Femur (tissue), 1 donor: Measurements from ENCODE around the gene SGSM2.

Experiments
- DNase-seq: peaks from one replicate; pipeline ENCODE4 v3.0.0-alpha.2; 2017

SGSM2 gene

DNA sequence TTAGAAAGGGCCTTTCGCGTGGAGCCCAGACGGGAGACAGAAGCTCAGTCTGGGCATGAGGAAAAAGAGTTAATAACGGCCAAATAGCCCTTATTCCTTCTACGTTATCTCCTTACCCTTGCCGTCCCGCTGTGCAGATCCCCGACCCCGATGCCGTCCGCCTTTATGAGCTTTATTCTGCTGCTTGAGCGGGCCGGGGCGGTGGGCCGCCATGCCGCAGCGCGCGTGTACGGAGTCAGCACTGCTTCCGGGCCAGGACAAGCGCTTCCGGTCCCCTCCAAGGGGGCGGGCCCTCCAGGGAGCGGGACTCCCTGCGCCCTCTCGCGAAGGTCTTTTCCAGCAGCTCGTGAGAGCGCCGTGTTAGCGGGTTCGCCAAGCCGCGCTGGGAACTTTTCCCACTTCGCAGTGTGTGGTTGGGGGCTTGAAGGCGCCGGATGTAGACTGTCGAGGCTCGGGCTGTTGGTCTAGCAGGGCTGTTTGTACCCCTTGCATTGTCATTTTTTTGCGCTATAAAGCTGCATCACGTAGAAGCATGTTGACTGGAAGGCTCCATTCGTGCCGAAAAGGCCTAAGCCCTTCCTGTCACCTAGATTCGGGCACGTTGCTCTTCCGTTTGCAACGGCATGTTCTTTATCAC is 968 bp upstream of the SGSM2 start, which contains the start of gene TSR1:
TSS of gene TSR1 (minus strand) at position 243 of the 637 bp plus-strand sequence. CDS start at position 213, 30 bp downstream.
- DNase-seq, result peak; percentile 95

DNA sequence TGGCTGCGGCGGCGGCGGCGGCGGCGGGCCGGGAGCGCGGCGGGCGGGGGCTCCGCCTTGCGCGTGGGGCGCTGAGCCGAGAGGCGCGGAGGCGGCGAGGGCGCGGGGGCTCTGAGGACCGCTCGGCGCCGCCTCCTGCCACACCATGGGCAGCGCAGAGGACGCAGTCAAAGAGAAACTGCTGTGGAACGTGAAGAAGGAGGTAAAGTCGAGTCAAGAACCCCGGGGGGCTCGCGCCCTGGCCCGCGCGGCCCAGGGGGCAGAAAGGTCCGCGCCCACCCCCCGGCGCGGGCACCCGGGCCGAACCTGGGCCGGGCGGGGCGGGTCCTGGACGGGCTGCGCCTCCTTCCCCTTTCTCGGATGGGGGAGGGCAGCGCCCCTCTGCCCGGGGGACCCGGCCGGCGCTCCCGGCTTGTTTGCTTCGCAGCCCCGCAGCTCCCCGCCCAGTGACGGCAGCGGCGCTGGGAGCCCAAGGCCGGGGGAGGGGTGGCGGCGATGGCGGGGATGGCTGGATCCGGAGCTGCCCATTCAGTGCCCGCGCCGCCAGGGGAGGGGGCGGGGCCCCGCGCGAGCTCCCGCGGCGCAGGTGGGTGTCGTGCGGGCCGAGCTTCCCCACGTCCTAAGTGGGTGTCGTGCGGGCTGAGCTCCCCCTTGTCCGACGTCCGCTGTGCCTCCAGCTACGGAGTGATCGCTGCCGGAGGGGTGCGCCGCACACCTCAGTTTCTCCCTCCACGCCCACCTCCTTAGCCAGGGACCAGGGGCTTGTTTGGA is 428 bp downstream of the SGSM2 start:
- DNase-seq, result peak; percentile 73

DNA sequence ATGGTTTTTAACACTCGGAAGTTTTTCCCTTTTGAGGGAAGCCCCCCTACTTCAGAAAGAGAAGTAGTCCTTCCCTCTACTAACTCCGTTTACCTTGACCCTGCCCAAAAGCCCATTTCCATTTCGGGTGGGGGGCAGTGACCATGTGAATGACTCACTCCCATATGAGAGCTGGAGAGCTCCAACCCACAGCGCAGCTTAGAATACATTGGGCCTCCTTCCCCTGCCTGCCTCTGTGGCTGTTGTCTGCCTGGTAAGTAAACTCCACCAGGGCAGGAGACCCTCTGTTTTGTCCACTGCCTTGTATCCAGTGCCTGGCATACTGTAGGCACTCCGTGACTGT is 985 bp downstream of the SGSM2 start:
- DNase-seq, result no peak

DNA sequence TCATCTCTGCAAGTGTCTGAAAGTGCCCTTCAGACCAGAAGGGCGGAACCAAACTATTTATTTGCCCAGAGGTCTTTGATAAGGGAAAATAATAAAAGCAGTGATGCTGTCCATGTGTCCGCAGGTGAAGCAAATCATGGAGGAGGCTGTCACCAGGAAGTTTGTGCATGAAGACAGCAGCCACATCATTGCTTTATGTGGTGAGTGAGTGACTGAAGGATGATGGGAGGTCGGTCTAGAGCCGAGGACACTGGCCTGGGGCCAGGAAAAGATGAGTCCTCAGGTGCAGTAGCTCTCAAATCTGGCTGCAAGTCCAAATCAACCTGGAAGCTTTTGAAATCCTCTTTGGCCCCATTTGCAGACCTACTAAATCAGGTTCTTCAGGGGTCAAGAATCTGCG is 6.1 kb downstream of the SGSM2 start:
- DNase-seq, result no peak

DNA sequence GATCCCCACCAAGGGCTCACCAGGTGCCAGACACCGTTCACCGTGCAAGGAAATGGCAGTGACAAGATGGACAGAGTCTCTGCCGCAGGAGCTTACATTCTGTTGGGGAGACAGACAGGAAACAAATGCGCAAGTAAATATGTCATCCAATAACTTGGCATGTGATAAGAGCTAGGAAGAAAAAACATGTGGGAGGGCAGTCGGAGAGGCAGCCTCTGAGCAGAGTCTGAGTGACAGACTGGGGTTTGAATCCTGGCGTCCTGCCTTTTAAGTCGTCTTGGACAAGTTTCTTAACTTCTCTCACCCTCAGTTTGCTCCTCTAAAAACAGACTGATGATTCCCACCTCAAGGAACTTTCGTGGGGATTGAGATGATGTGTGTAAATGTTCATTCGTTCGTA is 7.2 kb downstream of the SGSM2 start:
- no peak for DNase-seq

DNA sequence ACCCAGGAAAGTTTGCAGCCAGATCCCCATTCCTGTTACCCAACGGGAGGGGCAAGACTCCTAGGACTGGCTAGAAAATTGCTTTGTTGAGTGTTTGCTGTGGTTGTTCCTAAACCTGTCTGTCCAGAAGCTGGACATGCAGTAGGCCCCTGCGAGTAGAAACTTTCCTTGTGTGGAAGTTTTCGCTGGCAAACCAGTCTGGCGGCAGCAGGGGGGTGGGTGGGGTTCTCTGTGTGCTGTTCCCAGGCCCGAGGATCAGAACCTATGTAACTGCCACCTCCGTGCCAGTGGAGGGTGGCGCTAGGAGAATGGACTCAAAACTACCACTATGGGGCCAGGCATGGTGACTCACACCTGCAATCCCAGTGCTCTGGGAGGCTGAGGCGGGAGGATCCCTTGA is 9.2 kb downstream of the SGSM2 start:
- no peak for DNase-seq

DNA sequence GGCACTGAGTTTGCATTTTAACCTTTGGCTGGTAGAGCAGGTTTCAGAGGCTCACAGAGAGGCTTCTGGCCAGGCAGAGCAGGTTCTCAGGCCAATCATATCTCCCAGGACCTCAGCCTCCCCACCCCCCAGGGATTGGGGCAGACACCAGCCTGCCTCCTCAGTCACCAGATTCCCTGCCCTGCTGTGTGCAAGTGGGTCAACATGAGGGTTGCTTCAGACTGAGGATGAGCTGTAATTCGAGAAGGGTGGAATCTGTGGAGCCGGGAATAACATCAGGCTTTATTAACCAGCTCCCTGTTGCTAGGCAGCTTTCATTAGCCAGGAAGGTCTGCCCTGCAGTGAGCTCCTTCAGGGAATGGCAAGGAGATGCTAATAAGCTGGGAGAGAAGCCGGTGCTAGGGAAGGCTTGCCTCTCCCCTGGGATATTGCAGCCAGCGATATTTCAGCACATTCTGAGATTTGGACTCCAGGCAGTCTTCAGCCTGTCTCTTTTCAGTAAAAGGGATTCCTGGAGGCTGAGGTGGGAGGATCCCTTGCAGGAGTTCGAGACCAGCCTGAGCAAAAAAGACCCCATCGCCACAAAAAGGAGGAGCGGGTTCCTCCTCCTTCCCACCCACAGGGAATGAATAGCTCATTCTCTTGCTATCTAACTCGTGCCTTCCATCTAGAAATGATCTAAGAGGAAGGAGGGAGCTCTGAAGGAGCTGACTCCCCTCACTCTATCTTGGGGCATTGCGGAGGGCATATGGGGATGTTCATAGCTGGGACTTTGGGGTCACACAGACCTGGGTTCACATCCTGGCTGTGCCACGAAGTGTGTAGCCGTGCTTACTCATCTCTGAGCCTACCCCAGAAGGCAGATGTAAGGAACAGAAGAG is 10.7 kb downstream of the SGSM2 start:
- peak; percentile 62 for DNase-seq

DNA sequence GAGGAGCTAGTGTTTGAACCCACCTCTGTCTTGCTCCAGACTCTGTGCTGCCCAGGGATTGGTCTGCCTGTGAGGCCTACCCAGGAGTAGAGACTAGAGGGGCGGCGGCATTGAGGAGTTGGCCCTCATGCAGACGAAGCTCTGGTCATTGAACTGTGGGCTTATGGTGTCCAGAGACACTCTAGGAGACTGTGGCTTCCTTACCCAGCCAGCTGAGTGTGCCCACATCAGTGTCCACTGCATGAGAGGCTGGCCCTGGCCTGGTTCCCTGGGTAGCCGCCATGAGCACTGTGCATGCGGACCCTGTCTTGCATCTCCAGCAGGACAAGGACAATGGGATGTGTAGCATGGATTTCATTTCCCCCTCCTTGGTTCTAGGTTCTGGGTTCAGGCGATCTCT is 14.0 kb downstream of the SGSM2 start:
- DNase-seq, result no peak

DNA sequence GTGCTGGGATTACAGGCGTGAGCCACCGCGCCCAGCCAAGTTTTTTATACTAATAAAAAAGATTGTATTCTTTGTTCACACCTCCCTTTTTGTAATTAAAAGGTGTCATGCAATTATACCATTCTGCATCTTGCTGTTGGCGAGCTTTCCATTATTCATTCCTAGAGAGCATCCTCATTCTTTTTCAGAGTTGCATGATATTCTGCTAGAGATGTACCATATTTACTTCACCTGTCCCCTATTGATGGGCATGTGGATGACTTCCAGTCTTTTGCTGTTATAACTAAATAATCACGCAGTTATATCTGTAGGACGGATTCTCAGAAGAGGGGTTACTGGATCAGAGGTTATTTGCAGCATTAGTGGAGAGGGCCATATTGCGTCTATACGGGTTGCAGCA is 17.0 kb downstream of the SGSM2 start:
- no peak for DNase-seq

DNA sequence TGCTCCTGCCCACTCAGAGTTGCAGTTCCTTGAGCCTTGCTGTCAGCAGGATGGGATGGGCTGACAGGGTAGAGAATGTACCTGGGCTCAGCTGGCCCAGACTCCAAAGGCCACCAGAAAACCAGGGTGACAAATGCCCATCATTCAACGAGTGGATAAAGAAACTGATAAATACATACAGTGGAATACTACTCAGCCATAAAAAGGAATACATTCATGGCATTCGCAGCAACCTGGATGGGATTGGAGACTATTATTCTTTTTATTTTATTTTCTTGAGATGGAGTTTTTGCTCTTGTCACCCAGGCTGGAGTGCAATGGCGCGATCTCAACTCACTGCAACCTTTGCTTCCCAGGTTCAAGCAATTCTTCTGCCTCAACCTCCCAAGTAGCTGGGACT is 19.9 kb downstream of the SGSM2 start:
- DNase-seq, result no peak

DNA sequence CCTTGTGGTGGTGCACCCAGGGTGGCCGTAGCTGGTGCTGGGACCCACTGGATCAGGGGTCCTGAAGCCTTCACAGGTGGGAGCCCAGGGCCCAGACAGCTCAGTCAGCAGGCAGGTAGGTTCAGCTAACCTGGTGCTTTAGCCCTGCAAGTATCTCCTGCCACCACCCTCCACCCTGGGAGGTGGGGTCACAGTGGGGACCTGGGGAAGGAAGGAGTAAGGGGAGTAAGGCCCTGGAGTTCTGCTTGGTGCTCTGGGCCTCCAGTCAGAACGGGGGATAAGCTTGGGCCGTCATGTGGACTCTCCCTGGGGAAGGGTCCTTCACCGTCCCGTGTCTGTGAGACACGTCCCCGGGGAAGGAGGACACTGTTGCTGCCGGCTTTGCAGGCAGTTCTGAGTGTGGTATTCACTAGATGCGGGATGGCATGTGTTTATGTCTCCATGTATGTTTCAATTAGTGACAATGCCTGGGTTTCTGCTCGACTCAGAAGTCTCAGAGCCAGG is 20.7 kb downstream of the SGSM2 start:
- peak; percentile 15 for DNase-seq

DNA sequence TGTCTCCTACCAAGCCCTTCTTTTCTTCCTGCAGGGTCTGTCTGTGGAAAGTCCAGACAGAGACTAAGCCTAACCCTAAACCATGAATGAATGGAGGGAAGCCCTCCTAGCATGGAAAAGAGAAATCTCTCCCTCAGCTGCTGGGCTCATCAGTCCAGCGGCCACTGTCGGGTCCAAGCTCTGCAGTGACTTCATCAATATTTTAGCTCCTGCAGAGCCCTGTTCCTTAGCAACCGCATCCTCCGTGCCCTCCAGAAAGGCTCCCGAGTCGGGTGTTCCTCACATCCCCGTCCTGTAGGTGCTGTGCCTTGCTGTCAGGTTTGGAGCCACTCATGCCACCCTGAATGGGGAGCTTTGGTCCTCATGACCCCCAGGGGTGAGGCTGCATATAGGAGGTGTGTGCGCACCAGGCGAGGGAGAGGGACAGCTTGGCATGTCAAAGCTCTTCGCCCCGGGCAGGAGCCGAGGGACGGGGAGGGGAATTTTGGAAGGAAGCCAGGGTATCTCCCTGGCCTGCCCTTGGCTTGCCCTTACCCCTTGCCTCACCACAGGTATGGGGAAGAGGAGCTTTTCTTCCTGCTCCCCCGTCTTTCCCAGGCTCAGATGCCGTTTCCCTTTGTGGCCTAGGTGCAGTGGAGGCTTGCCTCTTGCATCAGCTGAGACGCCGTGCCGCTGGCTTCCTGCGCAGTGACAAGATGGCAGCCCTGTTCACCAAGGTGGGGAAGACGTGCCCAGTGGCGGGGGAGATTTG is 23.9 kb downstream of the SGSM2 start:
- peak; percentile 13 for DNase-seq

DNA sequence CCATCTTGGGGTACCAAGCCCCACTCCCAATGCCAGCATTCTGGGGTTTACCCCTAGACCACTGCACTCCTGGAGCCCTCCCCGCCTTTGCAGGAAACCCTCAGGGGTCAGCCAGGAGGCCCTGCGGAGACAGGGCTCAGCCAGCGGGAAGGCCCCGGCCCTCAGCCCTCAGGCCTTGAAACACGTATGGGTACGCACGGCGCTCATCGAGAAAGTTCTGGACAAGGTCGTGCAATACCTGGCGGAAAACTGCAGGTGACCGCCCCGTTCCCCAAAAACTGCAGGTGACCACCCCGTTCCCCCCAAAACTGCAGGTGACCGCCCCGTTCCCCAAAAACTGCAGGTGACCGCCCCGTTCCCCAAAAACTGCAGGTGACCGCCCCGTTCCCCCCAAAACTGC is 24.7 kb downstream of the SGSM2 start:
- peak; percentile 15 for DNase-seq

DNA sequence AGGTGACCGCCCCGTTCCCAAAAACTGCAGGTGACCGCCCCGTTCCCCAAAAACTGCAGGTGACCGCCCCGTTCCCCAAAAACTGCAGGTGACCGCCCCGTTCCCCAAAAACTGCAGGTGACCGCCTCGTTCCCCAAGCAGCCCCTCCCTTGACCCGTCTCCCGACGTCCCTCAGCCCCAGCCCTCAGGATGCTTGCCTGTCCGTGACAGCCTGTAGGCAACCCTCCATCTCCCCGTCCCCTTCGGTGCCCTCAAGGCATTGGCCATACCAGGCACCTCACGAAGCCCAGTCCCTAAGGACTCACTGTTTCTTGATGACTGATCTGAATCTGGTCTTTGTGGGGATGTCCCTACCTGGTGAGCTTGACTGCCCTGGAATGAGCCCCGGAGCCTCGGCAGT is 25.1 kb downstream of the SGSM2 start:
- no peak for DNase-seq

DNA sequence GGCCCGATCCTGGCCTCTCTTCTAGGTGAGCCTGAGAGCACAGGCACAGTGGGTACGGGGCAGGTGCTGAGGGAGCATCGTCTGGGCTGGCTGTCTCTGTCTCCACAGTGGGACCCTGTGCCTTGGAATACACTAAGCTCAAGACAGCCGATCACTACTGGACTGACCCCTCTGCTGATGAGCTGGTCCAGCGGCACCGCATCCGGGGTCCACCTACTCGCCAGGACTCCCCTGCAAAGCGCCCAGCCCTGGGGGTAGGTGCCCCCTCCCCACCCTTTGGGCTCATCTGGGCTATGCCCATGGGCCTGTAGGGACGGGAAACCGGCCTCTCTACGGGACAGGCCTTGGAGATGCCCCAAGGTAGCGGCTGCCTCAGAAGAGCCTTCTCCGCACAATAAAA is 25.6 kb downstream of the SGSM2 start:
- DNase-seq, result no peak

DNA sequence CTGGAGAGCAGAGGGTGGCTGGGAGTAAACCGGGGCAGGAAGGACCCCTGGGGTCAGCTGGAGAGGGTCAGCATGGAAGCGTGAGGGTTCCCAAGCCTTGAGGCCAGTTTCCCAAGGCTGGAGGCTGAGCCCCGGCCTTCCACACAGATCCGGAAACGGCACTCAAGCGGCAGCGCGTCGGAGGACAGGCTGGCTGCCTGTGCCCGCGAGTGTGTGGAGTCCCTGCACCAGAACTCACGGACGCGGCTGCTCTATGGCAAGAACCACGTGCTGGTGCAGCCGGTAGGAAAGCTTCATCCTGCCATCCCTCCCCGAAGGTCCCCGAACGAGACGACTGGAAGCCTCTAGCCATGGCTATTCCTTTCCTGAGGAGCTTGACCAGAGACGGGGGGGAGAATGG is 26.0 kb downstream of the SGSM2 start:
- DNase-seq, result peak; percentile 14

DNA sequence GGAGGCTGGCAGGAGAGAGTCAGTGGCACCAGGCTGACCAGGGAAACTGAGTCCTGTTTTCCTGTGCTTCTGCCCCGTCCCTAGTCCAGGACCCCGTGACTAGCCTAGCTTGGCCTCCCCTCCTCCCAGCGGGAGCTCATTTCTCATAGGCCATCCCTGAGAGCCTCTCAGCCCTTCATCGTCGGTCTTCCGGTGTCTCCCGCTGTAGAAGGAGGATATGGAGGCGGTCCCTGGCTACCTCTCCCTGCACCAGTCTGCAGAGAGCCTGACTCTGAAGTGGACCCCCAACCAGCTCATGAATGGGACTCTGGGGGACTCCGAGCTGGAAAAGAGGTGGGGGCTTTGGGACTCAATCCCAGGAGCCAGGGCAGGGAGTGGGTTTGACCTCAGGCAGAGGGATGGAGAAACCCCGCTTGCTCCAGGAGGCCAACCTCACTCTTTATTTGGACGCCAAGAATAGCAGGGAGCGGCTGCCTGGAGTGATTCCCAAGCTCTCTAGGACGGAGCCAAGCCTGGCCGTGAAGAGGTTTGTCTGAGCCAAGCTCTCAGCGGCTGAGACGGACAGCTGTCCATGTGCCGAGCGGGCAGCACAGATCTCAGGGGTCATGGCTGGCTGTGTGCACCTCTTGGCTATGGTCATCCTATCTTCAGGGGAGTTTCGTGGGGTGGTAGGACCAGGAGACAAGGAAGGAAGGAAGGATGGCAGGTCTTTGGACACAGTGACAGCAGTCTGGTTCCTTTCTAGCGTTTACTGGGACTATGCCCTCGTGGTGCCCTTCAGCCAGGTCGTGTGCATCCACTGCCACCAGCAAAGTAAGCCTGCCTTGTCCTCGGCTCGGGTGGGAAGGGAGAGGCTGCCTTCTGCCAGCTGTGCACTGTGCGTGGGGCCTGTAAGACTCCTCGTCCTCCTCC is 26.8 kb downstream of the SGSM2 start:
- peak; percentile 62 for DNase-seq

DNA sequence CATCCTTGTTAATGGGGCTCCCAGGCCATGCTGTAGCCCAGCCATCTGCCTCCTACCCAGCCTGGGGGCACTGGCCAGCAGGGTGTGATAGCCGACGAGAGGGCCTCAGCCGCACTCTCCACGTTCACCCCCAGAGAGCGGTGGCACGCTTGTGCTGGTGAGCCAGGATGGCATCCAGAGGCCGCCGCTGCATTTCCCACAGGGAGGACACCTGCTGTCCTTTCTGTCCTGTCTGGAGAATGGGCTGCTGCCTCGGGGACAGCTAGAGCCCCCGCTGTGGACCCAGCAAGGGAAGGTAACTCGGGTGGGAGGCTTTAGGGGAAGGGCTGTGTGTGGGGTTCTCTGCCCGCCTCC is 27.4 kb downstream of the SGSM2 start:
- DNase-seq, result peak; percentile 13

DNA sequence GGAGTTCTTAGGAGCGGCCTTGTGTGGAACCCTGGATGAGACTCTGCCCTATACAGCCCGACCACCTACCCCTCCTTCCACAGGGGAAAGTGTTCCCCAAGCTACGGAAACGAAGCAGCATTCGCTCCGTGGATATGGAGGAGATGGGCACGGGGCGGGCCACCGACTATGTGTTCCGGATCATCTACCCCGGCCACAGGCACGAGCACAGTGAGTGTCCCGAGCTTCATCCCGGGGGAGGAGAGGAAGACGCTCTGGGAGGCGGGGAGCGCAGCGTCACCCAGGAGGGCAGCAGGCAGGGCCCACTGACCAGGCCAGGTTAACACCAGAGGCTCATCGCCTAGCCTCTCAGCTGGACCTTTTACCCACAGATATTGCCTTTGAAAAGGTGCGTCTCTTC is 27.8 kb downstream of the SGSM2 start:
- peak; percentile 20 for DNase-seq

DNA sequence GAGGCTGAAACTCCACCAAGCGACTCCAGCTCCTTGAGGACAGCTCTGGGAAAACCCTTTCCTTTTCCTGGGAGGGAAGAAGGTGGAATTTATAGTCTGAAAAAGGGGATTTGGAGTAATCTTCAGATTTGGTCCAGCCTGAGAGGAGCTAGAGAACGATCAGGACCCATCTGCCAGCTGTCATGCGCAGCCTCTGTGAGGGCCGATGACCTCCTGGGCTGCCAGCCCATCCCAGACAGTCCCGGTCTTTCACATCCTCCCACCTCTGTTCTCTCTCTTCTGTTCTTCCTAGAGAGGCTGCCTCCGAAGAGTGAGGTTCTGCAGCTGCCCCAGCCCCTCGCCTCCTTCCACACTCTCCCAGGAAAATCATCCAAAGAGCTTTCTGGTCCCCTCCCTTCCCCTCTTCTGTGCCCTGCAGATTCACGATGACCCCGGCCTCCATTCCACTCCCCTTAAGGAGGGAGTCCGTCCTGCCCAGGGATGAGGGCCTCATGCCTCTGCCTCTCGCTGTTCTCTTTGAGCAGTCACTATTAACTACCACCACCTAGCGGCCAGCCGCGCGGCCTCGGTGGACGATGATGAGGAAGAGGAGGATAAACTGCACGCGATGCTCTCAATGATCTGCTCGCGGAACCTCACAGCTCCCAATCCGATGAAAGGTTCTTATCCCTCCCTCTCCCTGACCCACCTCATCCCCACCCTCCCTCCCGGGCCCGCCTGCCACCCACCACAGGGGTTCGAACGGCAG is 29.6 kb downstream of the SGSM2 start:
- no peak for DNase-seq

DNA sequence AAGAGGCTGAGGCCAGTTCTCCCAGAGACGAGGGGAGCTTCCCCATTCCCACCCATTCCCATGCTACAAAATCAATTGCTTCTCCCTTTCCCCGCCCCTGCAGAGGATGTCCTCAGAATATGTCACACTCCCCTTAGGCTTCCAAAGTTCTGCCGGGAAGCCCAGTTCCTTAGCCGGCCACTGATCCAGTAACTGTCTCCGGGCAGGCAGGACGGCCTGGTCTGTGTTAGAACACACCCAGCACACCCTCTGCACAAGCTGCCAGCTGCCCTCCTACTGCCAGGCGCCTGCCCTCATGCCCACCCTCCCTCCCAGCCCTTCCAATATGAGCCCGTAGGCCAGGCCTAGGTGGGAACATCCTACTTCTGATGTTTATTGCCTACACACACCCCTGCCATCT is 31.1 kb downstream of the SGSM2 start:
- no peak for DNase-seq
